DMS114 treated with DMSO at 0.1 percent for 48 hours (cell line): ENCODE results near the gene ZBTB8B.

Experiments used
- DNase-seq: peaks from one replicate; lab custom pipeline; 2025; ENCODE audit not compliant: unreplicated experiment; lab: John Stamatoyannopoulos, UW

Gene ZBTB8B

DNA sequence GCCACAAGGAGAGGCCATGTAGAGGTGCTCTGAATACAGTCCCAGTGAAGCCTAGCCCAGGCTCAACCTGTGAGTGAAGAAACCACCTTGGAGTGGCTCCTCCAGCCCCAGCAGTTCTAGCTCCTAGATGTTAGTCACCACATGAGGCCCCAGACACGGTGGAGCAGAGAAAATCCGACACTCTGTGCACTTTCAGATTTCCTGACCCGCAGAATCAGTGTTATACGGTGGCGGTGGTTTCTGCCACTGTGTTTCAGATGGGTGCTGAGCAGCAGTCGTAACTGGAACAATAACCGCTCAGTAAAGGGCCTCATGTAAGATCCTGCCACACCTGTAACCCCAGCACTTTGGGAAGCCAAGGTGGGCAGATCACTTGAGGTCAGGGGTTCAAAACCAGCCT is 38.3 kb downstream of the ZBTB8B start:
- DNase-seq, result no peak

DNA sequence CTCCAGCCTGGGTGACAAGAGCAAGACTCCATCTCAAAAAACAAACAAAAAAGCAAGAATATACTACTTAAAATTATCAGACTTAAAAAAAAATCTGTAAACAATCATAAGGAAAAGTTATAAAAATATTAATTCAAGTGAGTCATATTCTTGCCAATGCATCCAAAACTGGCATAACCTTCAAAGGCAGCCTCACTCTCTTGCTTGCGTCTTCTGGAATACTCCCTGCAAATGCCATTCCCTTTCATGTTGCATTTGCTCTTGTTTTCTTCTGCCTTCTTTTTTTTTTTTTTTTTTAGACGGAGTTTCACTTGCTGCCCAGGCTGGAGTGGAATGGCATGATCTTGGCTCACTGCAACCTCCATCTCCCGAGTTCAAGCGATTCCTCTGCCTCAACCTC is 42.1 kb downstream of the ZBTB8B start:
- no peak for DNase-seq

DNA sequence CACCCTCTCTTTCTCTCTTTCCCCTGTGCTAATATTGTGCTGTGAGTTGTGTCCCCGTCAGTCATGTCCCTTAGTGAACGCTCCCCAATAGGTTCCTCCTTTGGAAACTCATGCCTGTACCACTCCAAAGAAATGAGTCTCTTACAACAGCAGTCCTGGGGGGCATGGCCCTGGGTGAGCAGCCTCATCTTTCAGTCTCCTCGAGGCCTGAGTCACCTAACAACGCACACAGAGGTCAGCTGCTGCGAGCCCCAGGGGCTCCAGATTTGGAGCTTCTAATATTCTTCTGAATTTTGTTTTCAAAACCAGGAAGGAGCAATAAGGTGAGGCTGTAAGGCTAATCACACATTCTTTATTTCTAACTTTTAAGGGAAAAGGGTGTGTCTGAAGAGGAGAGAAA is 43.9 kb downstream of the ZBTB8B start:
- no peak for DNase-seq

DNA sequence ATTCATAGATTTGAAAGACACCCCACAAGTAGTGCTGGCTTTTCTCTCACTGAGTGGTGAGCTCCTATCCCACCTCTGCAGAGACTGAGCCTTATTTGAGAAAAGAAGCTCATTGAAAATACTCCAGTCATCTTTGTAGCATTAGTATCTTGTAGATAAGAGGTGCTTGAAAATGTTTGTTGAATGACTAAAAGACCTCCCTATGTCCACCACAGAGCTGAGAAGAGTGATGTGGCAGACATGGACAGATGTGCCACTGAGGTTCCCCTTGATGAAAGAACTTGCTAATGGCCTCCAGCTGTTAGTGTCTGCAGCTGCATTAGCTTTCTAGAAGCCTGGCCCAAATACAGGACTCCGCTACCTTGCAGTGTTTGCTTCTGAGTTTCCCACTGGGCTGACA is 45.1 kb downstream of the ZBTB8B start:
- no peak for DNase-seq
